BJ (cell line): ENCODE data around the gene OR52J3. TPM values are rescaled to one million over a fixed set of nuclear protein-coding genes. Genes with fewer than 3 reads are reported as not detected.

ENCODE experiments used
- CTCF ChIA-PET: fragments of 350-600 bp; formaldehyde crosslinking; extraction: SDS; loops from one replicate; lab custom pipeline; 2021; ENCODE audit warnings: antibody characterized with exemption, inconsistent platforms; lab: Yijun Ruan, JAX
- POLR2A ChIA-PET: fragments of 300-600 bp; sonication (Branson Sonifier 250); formaldehyde crosslinking; extraction: SDS; loops from one replicate; lab custom pipeline; 2021; ENCODE audit warnings: antibody characterized with exemption; lab: Charles Lee
- DNase-seq: peaks from one replicate; pipeline ENCODE4 v3.0.0-alpha.2; 2011; ENCODE audit warnings: low read depth
- H3K27me3 ChIP-seq: 2 replicates; pipeline ENCODE4 v1.6.0; 2011; ENCODE audit warnings: low read length; ENCODE audit not compliant: control insufficient read depth, insufficient read depth
- H3K36me3 ChIP-seq: 2 replicates; pipeline ENCODE4 v1.5.1; 2011; ENCODE audit warnings: low read length; ENCODE audit not compliant: control insufficient read depth, insufficient read depth
- H3K4me3 ChIP-seq: 2 replicates; pipeline ENCODE4 v1.5.1; 2011; ENCODE audit warnings: low read depth, mild to moderate bottlenecking, control low read depth, low read length
- polyA plus RNA-seq: library from polyadenylated mRNA; depleted of rRNA; stranded (reverse); fragments of >200 nt; gene quantifications from 2 replicates; pipeline ENCODE4 v1.2.3, GENCODE V29; 2011
- TF ChIP-seq, protein P1 (sequence below): IDR thresholded peaks from 2 replicates; pipeline ENCODE4 v1.5.1; 2011; ENCODE audit warnings: low read depth, mild to moderate bottlenecking, control low read depth, inconsistent platforms, low read length, moderate library complexity; ENCODE audit not compliant: insufficient read depth

OR52J3 gene
- polyA plus RNA-seq, 1 experiment, result not detected

DNA sequence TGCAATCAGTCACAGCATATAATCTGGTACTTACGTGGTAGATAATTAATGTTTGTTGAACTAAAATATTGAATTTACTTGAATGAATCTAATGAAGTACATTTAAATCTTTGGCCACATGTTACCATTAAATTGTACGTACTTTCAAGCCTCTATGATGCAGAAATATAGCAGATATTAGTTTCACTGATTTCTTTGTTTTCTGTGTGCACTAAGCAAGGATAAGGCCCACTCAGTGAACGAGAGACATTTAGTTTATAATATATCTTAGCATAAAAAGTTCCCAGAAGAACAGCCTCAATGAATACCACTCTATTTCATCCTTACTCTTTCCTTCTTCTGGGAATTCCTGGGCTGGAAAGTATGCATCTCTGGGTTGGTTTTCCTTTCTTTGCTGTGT lies 22.9 kb downstream of the OR52J3 start, which contains the start of gene OR52E1:
Gene OR52E1 (plus strand): TSS at position 301 of the 400 bp plus-strand sequence.
- ChIA-PET POLR2A (no interaction called here), CTCF (no interaction called here)
- H3K36me3 ChIP-seq, result no peaks in the 10 kb centered on the region
- H3K27me3 ChIP-seq, result no peaks in the 10 kb centered on the region
- DNase-seq, result no peak
- H3K4me3 ChIP-seq, result no peak within 1 kb of the TSS
- TF ChIP-seq, protein P1, sequence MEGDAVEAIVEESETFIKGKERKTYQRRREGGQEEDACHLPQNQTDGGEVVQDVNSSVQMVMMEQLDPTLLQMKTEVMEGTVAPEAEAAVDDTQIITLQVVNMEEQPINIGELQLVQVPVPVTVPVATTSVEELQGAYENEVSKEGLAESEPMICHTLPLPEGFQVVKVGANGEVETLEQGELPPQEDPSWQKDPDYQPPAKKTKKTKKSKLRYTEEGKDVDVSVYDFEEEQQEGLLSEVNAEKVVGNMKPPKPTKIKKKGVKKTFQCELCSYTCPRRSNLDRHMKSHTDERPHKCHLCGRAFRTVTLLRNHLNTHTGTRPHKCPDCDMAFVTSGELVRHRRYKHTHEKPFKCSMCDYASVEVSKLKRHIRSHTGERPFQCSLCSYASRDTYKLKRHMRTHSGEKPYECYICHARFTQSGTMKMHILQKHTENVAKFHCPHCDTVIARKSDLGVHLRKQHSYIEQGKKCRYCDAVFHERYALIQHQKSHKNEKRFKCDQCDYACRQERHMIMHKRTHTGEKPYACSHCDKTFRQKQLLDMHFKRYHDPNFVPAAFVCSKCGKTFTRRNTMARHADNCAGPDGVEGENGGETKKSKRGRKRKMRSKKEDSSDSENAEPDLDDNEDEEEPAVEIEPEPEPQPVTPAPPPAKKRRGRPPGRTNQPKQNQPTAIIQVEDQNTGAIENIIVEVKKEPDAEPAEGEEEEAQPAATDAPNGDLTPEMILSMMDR, result no peak

DNA sequence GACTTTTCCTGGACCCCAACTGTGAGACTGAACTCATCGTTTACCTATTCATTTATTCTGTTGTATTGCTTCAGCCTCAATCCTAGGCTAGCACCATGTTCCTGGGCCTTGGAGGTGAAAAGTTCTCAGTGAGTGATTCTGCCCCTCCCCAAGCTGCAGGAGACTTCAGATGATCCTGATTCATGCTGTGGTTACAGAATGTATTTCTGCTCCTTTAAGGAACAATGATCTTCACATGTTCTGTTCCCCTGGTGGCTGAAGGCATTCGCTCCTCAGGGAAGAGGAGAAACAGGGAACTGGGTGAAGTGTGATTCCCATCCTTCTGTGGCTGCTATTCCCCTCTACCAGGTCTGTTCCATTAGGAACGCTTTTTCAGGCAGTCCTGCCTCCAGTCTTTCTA lies 25.5 kb downstream of the OR52J3 start:
- Histone ChIP-seq H3K4me3 (no peak overlapping the region), H3K36me3 (no peaks in the 10 kb centered on the region), H3K27me3 (no peaks in the 10 kb centered on the region)
- TF ChIP-seq, protein P1, result no peak
- no peak for DNase-seq
- POLR2A ChIA-PET, result no interaction called here
- CTCF ChIA-PET, result no interaction called here

DNA sequence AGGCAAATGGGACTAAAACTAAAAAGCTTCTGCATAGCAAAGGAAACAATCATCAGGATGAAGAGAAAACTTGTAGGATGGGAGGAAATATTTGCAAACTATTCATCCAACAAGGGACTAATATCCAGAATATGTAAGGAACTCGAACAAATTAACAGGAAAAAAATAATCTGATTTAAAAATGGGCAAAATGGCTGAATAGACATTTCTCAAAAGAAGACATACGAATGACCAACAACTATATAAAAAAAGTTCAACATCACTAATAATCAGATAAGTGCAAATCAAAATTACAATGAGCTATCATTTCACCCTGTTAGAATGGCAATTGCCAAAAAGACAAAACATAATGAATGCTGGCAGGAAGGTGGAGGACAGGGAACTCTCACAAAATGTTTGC lies 35.1 kb downstream of the OR52J3 start:
- ChIA-PET CTCF (no interaction called here), POLR2A (no interaction called here)
- H3K36me3 ChIP-seq, result no peaks in the 10 kb centered on the region
- no peaks in the 10 kb centered on the region for H3K27me3 ChIP-seq
- H3K4me3 ChIP-seq, result no peak overlapping the region
- DNase-seq, result no peak
- TF ChIP-seq, protein P1, result no peak

DNA sequence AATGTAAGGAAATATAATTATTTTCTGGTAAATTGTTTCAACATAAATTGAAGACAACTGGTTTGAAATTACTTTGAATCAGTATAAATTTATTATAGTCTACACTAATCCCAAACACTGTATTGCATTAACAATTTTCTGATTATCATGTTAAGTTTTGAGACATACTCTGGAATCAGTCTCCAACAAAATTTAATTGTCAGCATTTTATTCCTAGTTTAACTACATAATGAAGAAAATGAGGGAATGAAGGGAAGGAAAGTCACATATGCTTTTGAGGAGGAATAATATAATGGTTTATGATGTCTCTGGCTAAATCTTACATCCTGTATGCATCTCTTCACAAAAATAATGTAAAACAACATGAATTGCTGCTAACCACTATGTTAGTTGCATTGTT lies 37.3 kb downstream of the OR52J3 start:
- TF ChIP-seq, protein P1, result no peak
- POLR2A ChIA-PET, result no interaction called here
- Histone ChIP-seq H3K36me3 (no peaks in the 10 kb centered on the region), H3K4me3 (no peak overlapping the region), H3K27me3 (no peaks in the 10 kb centered on the region)
- DNase-seq, result no peak
- CTCF ChIA-PET, result no interaction called here

DNA sequence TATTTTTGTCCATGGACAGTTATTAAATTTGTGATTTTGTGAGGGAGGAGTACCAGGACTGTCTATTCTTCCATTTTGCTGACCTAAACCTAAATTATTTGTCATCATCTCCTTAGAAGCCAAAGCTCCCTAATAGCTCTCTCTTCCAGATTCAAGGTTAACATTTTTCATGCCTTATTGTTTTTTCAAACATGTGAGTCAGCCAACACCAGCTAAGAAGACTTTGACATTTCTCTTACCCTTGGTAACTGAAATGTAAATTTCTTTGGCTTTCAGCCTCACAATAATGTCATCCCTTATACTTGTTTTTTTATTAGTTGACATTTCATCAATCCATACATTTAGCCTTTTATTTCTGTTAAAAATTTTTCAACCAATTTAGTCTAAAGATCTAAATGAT lies 42.2 kb downstream of the OR52J3 start:
- TF ChIP-seq, protein P1, result no peak
- Histone ChIP-seq H3K27me3 (no peaks in the 10 kb centered on the region), H3K4me3 (no peak overlapping the region), H3K36me3 (no peaks in the 10 kb centered on the region)
- ChIA-PET CTCF (no interaction called here), POLR2A (no interaction called here)
- no peak for DNase-seq
